GM21528 (cell line): Measurements from ENCODE around the gene VEZT.

Experiments used
- ATAC-seq: cut with Tn5 transposase; IDR thresholded peaks from one replicate; pipeline ENCODE4 v1.9.1; 2021; ENCODE audit warnings: mild to moderate bottlenecking, moderate library complexity; ENCODE audit not compliant: unreplicated experiment, low FRiP score

Gene VEZT

GRCh38 chr12:95197636-95198035 is 20.0 kb upstream of the VEZT start:
- ATAC-seq: no peak

- ATAC-seq: no peak
These were observed 18.7 kb upstream of the VEZT start for GRCh38 chr12:95198914-95199313.

DNA sequence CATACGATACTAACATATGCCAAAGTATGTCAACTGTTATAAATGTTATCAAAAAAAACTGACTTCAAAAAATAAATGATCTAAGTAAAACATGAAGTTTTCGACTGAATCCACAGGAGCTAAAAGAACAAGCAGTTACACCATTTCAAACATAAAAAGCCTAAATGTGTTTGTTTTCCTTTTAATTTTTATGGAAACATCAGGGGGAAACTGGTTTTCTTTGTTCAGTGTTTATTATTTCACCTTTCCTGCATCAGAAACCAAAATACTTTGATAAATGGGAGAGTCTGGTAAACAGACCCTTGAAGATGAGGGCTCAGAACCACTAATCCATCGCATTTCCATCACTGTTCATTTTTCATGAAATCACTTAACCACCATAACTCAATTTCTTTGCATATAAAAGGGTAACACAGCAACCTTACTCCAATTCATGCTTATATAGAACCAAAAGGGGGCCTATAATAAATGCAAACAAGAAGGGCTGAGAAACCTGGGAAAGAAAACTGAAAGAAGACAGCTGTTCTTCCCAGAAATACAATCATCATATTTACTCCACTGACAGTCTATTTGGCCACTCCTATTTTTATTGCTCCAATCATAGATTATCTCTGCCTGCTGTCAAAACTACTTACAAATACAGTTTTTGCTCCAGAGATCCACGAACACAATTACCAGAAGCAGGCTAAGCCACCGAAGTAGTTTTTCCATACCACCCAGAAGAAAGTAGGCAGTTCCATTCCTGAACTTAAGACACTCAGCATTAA is 17.3 kb upstream of the VEZT start:
- ATAC-seq: no peak

- ATAC-seq: no peak
These were observed 16.4 kb upstream of the VEZT start for GRCh38 chr12:95201056-95201670.

- no peak for ATAC-seq
These were observed 14.7 kb upstream of the VEZT start for GRCh38 chr12:95202691-95203486.

GRCh38 chr12:95203487-95204030 is 14.0 kb upstream of the VEZT start:
- no peak for ATAC-seq

DNA sequence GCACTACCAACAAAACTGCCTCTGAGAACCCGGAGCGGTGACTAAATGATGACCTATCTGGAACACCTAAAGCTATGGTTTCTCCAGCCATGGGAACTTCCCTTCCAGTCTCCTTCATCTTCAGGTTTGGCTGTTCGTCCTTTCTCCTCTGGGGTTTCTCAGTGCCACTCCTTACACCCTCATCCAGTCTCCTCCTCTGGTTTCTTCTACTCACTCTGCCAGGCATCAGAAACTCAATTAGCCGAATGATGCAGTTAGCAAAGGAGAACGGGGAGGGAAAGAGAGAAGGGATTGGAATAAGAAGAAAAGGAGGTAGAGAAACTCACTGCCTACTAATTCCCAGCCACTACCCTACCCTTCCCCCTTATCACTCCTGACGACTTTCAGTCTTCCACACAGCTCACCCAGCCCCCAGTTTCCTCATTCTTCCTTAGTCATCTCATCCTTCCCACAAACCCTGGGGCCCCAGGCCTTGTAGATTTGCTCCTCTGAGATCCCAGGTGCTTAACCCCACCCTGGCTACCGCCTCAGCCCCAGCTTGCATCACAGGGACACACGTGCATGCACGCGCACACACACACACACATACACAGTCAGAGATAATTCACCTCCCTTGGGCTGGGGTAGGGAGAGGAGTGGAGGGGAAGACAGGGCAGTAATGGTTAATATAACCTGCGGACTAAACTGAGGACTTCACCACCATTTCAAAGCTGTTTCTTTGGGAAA is 13.3 kb upstream of the VEZT start:
- no peak for ATAC-seq

DNA sequence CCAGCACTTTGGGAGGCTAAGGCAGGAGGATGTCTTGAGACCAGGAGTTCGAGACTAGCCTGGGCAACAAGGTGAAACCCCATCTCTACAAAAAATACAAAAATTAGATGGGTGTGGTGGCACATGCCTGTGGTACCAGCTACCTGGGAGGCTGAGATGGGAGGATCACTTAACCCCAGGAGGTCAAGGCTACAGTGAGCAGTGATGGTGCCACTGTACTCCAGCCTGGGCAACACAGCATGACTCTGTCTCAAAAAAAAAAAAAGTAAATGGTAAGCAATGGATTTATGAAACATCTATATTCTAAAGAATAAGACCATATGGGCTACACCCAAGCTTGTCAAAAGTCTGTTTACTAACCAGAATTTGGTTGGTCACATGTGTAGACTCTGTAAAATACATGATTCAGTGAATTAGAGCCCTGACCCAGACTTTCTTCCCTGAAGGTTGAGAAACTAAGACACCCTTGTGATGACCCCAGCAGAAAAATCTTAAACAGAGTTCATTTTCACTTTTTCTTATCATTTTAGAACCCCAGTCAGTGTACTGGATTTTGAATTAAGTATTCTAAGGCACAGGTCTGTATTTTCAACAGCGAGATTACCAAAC is 12.5 kb upstream of the VEZT start:
- no peak for ATAC-seq

DNA sequence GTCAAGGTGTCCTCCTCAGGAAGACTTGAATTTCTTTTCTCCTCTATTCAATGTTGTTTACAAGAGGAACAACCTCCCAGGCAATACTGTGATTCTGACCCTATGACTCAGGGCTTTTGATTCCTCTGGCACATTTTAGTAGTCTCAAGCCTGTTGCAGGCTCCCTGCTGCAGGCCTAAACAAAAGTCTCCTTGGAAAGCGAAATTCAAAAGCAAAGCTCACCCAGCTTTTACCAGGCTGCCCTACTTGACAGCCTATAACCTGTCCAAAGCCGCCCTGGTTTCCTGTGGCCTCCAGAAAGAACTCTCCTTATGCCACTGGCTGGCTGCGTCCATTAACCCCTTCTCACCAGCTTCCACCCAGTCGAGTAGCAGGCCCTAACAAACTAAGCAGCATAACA is 11.9 kb upstream of the VEZT start:
- no peak for ATAC-seq

- ATAC-seq: no peak
These were observed 10.7 kb upstream of the VEZT start for GRCh38 chr12:95206916-95207315.

GRCh38 chr12:95207407-95207806 is 10.2 kb upstream of the VEZT start:
- no peak for ATAC-seq

- ATAC-seq: no peak
These were observed 8.9 kb upstream of the VEZT start for GRCh38 chr12:95208678-95209077.

- no peak for ATAC-seq
These were observed 5.0 kb upstream of the VEZT start for GRCh38 chr12:95212586-95212985.

DNA sequence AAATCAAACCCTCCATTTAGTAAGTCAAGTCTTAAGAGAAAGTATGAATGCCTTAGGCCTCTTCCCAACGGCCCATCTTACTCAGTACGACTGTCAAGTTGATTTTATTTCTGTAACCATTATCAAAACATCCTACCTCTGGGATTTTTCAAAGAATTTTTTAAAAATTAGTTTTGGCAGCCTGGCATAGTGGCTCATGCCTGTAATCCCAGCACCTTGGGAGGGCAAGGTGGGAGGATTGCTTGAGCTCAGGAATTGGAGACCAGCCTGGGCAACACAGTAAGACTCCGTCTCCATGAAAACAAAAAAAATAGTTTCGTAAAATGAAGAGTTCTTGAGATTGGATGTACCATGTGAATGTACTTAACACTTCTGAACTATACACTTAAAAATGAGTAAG is 4.5 kb upstream of the VEZT start:
- no peak for ATAC-seq

DNA sequence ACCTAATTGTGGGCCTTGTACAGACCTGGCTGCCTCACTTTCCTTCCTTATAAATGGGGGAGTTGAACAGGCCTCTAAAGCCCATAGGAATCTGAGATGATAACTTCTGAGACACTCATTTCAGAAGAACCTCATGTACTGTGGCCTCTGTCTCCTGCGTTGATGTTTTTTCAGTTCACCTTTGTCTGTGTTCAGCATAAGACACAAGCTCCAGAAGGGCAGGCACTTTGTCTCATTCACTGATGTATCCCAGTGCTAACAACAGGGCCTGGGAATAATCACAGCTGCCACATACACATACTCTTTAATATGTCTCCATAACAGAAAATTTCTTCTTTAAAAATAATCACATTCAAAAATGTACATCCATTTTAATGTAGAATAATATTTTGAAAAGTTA is 3.7 kb upstream of the VEZT start:
- ATAC-seq: no peak

- ATAC-seq: no peak
These were observed 3.1 kb upstream of the VEZT start for GRCh38 chr12:95214466-95214865.

DNA sequence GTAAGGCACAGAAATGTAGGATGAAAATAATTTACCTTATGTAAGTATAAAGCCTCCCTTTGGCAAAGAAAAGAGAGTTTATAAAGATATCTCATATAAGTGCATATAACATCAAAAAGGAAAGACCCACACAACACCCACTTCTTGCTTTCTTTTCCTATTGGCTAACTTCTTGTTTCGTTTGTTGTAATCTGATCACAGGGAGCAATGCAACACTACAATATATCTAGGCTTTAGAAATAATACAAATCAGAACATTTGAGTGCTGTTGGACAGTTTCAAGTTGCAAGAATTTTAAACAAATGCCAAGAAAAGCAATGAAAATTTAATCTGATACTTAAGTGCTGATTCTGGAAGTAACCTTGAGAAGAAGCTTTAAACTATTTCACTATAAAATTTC is 1.7 kb upstream of the VEZT start:
- ATAC-seq: no peak

- ATAC-seq: peak; percentile 38
These were observed 763 bp upstream of the VEZT start for GRCh38 chr12:95216711-95217376.
